Vagina (tissue), 2 donors: ENCODE data around the gene ZNF775. TPM values are rescaled to one million over a fixed set of nuclear protein-coding genes. Genes with fewer than 3 reads are reported as not detected.
A peak's percentile ranks its signal among the peaks of the same experiment; 100 is the strongest.
"Not testable (repeated sequence)": the region's sequence is repeated elsewhere in the genome, so short reads cannot be mapped to it uniquely, and the experiment has no call there.

Source experiments
- DNase-seq, 2 donors: peaks; one replicate each; pipeline ENCODE4 v3.0.0-alpha.2; 2017; ENCODE audit errors: extremely low spot score in 2 of 2
- H3K27ac ChIP-seq: fragments of 200-600 bp; sonication (generic); one replicate; pipeline ENCODE4 v1.5.1; 2019
- H3K27me3 ChIP-seq: fragments of 200-600 bp; sonication (generic); one replicate; pipeline ENCODE4 v1.5.1; 2019
- H3K36me3 ChIP-seq, 2 donors: fragments of 200-600 bp; sonication (generic); one replicate each; pipeline ENCODE4 v1.5.1; 2017 to 2019
- H3K4me1 ChIP-seq: fragments of 200-600 bp; sonication (generic); one replicate; pipeline ENCODE4 v1.5.1; 2019
- H3K4me3 ChIP-seq, 2 donors: fragments of 200-600 bp; sonication (generic); 1 replicate in 1 of 2; 2 replicates in 1 of 2; pipeline ENCODE4 v1.5.1; 2016 to 2019
- H3K9me3 ChIP-seq: fragments of 200-600 bp; sonication (generic); one replicate; pipeline ENCODE4 v1.5.1; 2019
- CTCF ChIP-seq, 3 experiments: fragments of 450-650 bp in 2 of 3; fragments of 200-600 bp in 1 of 3; sonication (generic) in 1 of 3; IDR thresholded peaks; one replicate each; pipeline ENCODE4 v1.5.1; 2017 to 2019; ENCODE audit warnings: antibody characterized with exemption in 3 of 3, mild to moderate bottlenecking in 2 of 3, moderate library complexity in 2 of 3
- POLR2A ChIP-seq, 2 donors: fragments of 450-650 bp; IDR thresholded peaks; one replicate each; pipeline ENCODE4 v1.6.1; 2017; ENCODE audit warnings: antibody characterized with exemption in 2 of 2, mild to moderate bottlenecking in 2 of 2, moderate library complexity in 2 of 2
- POLR2AphosphoS5 ChIP-seq, 2 donors: sonication (generic); formaldehyde crosslinking; IDR thresholded peaks; one replicate each; pipeline ENCODE4 v1.9.0; 2017; ENCODE audit warnings: antibody characterized with exemption in 2 of 2, mild to moderate bottlenecking in 2 of 2, low read depth in 1 of 2; ENCODE audit not compliant: insufficient read depth in 1 of 2
- intact Hi-C: fragments of 100-400 bp; cut with DNase I; formaldehyde crosslinking; loops from one replicate; pipeline ENCODE4 v1.15.1; 2023
- total RNA-seq: library from RNA; depleted of rRNA; stranded (reverse); fragments of >200 nt; gene quantifications from one replicate; pipeline ENCODE4 v1.2.3, GENCODE V29; 2016

ZNF775 gene
- total RNA-seq, 1 donor from 2014 or later: 4.4 TPM

GRCh38 chr7:150384406-150385301, 5.5 kb downstream of the ZNF775 start:
- no peak overlapping the region for H3K4me3 ChIP-seq
- TF ChIP-seq POLR2A (IDR thresholded peaks at IDR 0.05) (no peak), POLR2AphosphoS5 (IDR thresholded peaks at IDR 0.05; ENCODE audit: insufficient read depth in 1 of 2, low read depth in 1 of 2) (no peak), CTCF (IDR thresholded peaks at IDR 0.05) (no peak)
- intact Hi-C loops: no loop called here
- no peaks in the 10 kb centered on the region for H3K9me3 ChIP-seq
- no peak for DNase-seq
- H3K36me3 ChIP-seq: no peaks in the 10 kb centered on the region
- peaks cover 36% of the 10 kb centered on the region for H3K4me1 ChIP-seq
- H3K27ac ChIP-seq: no peak overlapping the region
- no peaks in the 10 kb centered on the region for H3K27me3 ChIP-seq

- intact Hi-C loops: no loop called here
- Histone ChIP-seq H3K4me3 (no peak overlapping the region), H3K4me1 (peaks cover 29% of the 10 kb centered on the region), H3K36me3 (no peaks in the 10 kb centered on the region), H3K9me3 (no peaks in the 10 kb centered on the region), H3K27ac (no peak overlapping the region), H3K27me3 (no peaks in the 10 kb centered on the region)
- TF ChIP-seq POLR2A (IDR thresholded peaks at IDR 0.05) (no peak), CTCF (IDR thresholded peaks at IDR 0.05) (no peak), POLR2AphosphoS5 (IDR thresholded peaks at IDR 0.05; ENCODE audit: insufficient read depth in 1 of 2, low read depth in 1 of 2) (no peak)
- DNase-seq: no peak
Observed at GRCh38 chr7:150385302-150385723, 6.2 kb downstream of the ZNF775 start.

- intact Hi-C loops, H3K27ac ChIP-seq, DNase-seq, H3K9me3 ChIP-seq, H3K36me3 ChIP-seq, H3K27me3 ChIP-seq, H3K4me3 ChIP-seq: not testable (repeated sequence)
- H3K4me1 ChIP-seq: peaks cover 23% of the 10 kb centered on the region
Observed at GRCh38 chr7:150385884-150386283, 6.8 kb downstream of the ZNF775 start.

GRCh38 chr7:150388306-150388705, 9.2 kb downstream of the ZNF775 start:
- no peaks in the 10 kb centered on the region for H3K27me3 ChIP-seq
- H3K9me3 ChIP-seq: no peaks in the 10 kb centered on the region
- H3K4me1 ChIP-seq: peaks cover 9% of the 10 kb centered on the region
- no peak for DNase-seq
- no peaks in the 10 kb centered on the region for H3K36me3 ChIP-seq
- intact Hi-C loops: no loop called here
- peak overlapping the region; percentile 14 for H3K27ac ChIP-seq
- no peak overlapping the region for H3K4me3 ChIP-seq
- TF ChIP-seq CTCF (IDR thresholded peaks at IDR 0.05) (no peak), POLR2AphosphoS5 (IDR thresholded peaks at IDR 0.05; ENCODE audit: insufficient read depth in 1 of 2, low read depth in 1 of 2) (no peak), POLR2A (IDR thresholded peaks at IDR 0.05) (no peak)

GRCh38 chr7:150388709-150389531, 9.8 kb downstream of the ZNF775 start:
- Histone ChIP-seq H3K27me3 (no peaks in the 10 kb centered on the region), H3K4me1 (peaks cover 3% of the 10 kb centered on the region), H3K36me3 (no peaks in the 10 kb centered on the region), H3K4me3 (no peak overlapping the region), H3K27ac (peak overlapping the region; percentile 14), H3K9me3 (no peaks in the 10 kb centered on the region)
- peak; percentile 31 to 50 (median 48) for TF ChIP-seq CTCF (IDR thresholded peaks at IDR 0.05)
- TF ChIP-seq POLR2AphosphoS5 (IDR thresholded peaks at IDR 0.05; ENCODE audit: insufficient read depth in 1 of 2, low read depth in 1 of 2): peak in 1 of 2 donors; percentile 41
- no peak for TF ChIP-seq POLR2A (IDR thresholded peaks at IDR 0.05)
- intact Hi-C loops: no loop called here
- DNase-seq: no peak
